ENCODE results near the gene RAD51B. TPM values are rescaled to one million over a fixed set of nuclear protein-coding genes. Genes with fewer than 3 reads are reported as not detected.

RAD51B gene
- total and polyA plus RNA-seq, 2 of the 13 experiments (the other 11 are each of a cell fraction or from before 2014, with no cell fraction given): 7.0 to 9.5 TPM

DNA sequence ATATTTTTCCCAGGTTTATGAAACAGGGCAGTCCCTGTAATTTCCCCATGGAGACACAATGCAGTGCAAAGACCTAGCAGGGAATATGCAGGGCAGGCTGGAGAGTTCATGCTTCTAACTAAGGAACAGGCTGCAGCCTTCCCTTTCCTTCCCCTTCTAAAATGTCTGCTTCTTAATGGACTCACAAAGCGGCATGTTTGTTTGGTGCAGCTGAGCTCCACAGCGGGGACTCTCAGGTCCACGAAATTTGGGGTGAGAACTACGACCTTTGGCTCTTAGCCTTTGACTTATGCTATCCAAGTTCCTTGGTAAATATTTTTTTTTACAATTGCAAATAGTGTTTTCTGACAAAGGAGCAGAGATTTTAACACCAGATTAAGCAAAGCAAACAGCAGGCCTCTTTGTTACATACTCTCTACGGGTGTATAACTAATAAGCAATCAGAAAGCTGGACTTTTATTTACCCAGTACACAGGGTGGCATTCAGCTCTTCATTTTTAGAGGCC is 649.7 kb downstream of the RAD51B start (continued):
- TF ChIP-seq, protein P1, sequence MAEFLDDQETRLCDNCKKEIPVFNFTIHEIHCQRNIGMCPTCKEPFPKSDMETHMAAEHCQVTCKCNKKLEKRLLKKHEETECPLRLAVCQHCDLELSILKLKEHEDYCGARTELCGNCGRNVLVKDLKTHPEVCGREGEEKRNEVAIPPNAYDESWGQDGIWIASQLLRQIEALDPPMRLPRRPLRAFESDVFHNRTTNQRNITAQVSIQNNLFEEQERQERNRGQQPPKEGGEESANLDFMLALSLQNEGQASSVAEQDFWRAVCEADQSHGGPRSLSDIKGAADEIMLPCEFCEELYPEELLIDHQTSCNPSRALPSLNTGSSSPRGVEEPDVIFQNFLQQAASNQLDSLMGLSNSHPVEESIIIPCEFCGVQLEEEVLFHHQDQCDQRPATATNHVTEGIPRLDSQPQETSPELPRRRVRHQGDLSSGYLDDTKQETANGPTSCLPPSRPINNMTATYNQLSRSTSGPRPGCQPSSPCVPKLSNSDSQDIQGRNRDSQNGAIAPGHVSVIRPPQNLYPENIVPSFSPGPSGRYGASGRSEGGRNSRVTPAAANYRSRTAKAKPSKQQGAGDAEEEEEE (CRISPR knock-in tag; IDR thresholded peaks at IDR 0.05; ENCODE audit: borderline replicate concordance): no peak
- TF ChIP-seq ZNF790 (CRISPR knock-in tag; IDR thresholded peaks at IDR 0.05; ENCODE audit: borderline replicate concordance) (no peak), HHEX (CRISPR knock-in tag; IDR thresholded peaks at IDR 0.05) (peak; percentile 98), ZNF264 (CRISPR knock-in tag; IDR thresholded peaks at IDR 0.05) (0 out of 2 replicates have a peak, but pooled peaks have one; percentile 43), KAT7 (CRISPR knock-in tag; IDR thresholded peaks at IDR 0.05; ENCODE audit: borderline replicate concordance) (no peak), ESRRA (CRISPR knock-in tag; IDR thresholded peaks at IDR 0.05; ENCODE audit: low read depth) (no peak), ZNF136 (CRISPR knock-in tag; IDR thresholded peaks at IDR 0.05; ENCODE audit: low read depth) (no peak), LCORL (IDR thresholded peaks at IDR 0.05) (peak; percentile 43; the same call in 1 of the 2 replicates), LCORL (CRISPR knock-in tag; IDR thresholded peaks at IDR 0.05) (peak; percentile 87; the same call in 1 of the 2 replicates), SIN3B (IDR thresholded peaks at IDR 0.05; ENCODE audit: low read length) (no peak), THYN1 (CRISPR knock-in tag; IDR thresholded peaks at IDR 0.05; ENCODE audit: borderline replicate concordance, low read depth) (no peak), NCOA2 (CRISPR knock-in tag; IDR thresholded peaks at IDR 0.05) (peak; percentile 79), ZBTB8A (CRISPR knock-in tag; IDR thresholded peaks at IDR 0.05; ENCODE audit: borderline replicate concordance, low read depth) (no peak), TCF7 (IDR thresholded peaks at IDR 0.05; ENCODE audit: low read depth) (peak; percentile 86), RAD21 (CRISPR knock-in tag; IDR thresholded peaks at IDR 0.05) (no peak), ZBTB1 (CRISPR knock-in tag; IDR thresholded peaks at IDR 0.05; ENCODE audit: borderline replicate concordance) (no peak), ZNF556 (CRISPR knock-in tag; IDR thresholded peaks at IDR 0.05; ENCODE audit: borderline replicate concordance) (no peak), ZNF160 (CRISPR knock-in tag; IDR thresholded peaks at IDR 0.05) (no peak), SP1 (IDR thresholded peaks at IDR 0.05) (no peak), SP1 (CRISPR knock-in tag; IDR thresholded peaks at IDR 0.05) (no peak), BRCA1 (CRISPR knock-in tag; IDR thresholded peaks at IDR 0.05) (no peak)
- TF ChIP-seq, protein P2, sequence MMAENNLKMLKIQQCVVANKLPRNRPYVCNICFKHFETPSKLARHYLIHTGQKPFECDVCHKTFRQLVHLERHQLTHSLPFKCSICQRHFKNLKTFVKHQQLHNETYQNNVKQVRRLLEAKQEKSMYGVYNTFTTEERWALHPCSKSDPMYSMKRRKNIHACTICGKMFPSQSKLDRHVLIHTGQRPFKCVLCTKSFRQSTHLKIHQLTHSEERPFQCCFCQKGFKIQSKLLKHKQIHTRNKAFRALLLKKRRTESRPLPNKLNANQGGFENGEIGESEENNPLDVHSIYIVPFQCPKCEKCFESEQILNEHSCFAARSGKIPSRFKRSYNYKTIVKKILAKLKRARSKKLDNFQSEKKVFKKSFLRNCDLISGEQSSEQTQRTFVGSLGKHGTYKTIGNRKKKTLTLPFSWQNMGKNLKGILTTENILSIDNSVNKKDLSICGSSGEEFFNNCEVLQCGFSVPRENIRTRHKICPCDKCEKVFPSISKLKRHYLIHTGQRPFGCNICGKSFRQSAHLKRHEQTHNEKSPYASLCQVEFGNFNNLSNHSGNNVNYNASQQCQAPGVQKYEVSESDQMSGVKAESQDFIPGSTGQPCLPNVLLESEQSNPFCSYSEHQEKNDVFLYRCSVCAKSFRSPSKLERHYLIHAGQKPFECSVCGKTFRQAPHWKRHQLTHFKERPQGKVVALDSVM (CRISPR knock-in tag; IDR thresholded peaks at IDR 0.05): no peak
- TF ChIP-seq, protein P3, sequence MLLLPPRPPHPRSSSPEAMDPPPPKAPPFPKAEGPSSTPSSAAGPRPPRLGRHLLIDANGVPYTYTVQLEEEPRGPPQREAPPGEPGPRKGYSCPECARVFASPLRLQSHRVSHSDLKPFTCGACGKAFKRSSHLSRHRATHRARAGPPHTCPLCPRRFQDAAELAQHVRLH (CRISPR knock-in tag; IDR thresholded peaks at IDR 0.05; ENCODE audit: borderline replicate concordance, low read depth): no peak
- TF ChIP-seq, protein P4, sequence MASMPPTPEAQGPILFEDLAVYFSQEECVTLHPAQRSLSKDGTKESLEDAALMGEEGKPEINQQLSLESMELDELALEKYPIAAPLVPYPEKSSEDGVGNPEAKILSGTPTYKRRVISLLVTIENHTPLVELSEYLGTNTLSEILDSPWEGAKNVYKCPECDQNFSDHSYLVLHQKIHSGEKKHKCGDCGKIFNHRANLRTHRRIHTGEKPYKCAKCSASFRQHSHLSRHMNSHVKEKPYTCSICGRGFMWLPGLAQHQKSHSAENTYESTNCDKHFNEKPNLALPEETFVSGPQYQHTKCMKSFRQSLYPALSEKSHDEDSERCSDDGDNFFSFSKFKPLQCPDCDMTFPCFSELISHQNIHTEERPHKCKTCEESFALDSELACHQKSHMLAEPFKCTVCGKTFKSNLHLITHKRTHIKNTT (CRISPR knock-in tag; IDR thresholded peaks at IDR 0.05): no peak
- TF ChIP-seq, protein P5, sequence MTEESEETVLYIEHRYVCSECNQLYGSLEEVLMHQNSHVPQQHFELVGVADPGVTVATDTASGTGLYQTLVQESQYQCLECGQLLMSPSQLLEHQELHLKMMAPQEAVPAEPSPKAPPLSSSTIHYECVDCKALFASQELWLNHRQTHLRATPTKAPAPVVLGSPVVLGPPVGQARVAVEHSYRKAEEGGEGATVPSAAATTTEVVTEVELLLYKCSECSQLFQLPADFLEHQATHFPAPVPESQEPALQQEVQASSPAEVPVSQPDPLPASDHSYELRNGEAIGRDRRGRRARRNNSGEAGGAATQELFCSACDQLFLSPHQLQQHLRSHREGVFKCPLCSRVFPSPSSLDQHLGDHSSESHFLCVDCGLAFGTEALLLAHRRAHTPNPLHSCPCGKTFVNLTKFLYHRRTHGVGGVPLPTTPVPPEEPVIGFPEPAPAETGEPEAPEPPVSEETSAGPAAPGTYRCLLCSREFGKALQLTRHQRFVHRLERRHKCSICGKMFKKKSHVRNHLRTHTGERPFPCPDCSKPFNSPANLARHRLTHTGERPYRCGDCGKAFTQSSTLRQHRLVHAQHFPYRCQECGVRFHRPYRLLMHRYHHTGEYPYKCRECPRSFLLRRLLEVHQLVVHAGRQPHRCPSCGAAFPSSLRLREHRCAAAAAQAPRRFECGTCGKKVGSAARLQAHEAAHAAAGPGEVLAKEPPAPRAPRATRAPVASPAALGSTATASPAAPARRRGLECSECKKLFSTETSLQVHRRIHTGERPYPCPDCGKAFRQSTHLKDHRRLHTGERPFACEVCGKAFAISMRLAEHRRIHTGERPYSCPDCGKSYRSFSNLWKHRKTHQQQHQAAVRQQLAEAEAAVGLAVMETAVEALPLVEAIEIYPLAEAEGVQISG (CRISPR knock-in tag; IDR thresholded peaks at IDR 0.05): no peak

All from HepG2 (cell line).